Caco-2 (cell line): Measurements from ENCODE around the gene MLLT10. TPM values are rescaled to one million over a fixed set of nuclear protein-coding genes. Genes with fewer than 3 reads are reported as not detected.

Experiments
- BruUV-seq: library from RNA; stranded (reverse); fragments of 400-500 nt; replicated peaks from 2 replicates; lab custom pipeline; 2021; lab: Mats Ljungman, UMichigan
- CTCF ChIA-PET: fragments of 300-600 bp; sonication (Branson Sonifier 250); formaldehyde crosslinking; loops from one replicate; lab custom pipeline; 2022; ENCODE audit warnings: antibody characterized with exemption; lab: Charles Lee
- POLR2A ChIA-PET: fragments of 300-600 bp; sonication (Branson Sonifier 250); formaldehyde crosslinking; loops from one replicate; lab custom pipeline; 2022; ENCODE audit warnings: antibody characterized with exemption; lab: Charles Lee
- DNase-seq, 2 experiments: peaks; one replicate each; pipeline versions ENCODE4 v3.0.0 to v3.0.0-alpha.2; 2020 to 2022
- H3K27me3 ChIP-seq: replicated peaks from 2 replicates; pipeline ENCODE4 v1.6.0; 2011; ENCODE audit warnings: low read length; ENCODE audit not compliant: control insufficient read depth, insufficient read depth
- H3K36me3 ChIP-seq: 2 replicates; pipeline ENCODE4 v1.5.1; 2011; ENCODE audit warnings: low read length; ENCODE audit not compliant: control insufficient read depth, insufficient read depth
- H3K4me1 ChIP-seq: fragments of 250-450 bp; sonication (Bioruptor Pico); 2 replicates; pipeline ENCODE4 v1.5.1; 2020; ENCODE audit warnings: mild to moderate bottlenecking
- H3K4me3 ChIP-seq: 2 replicates; pipeline ENCODE4 v1.5.1; 2011; ENCODE audit warnings: low read depth, mild to moderate bottlenecking, control low read depth, low read length
- H3K9me3 ChIP-seq: fragments of 250-450 bp; sonication (Bioruptor Pico); 2 replicates; pipeline ENCODE4 v1.5.1; 2020; ENCODE audit warnings: mild to moderate bottlenecking, moderate library complexity
- H3K27ac Mint-ChIP-seq: one replicate; pipeline ENCODE4 v1.8.0; 2022; ENCODE audit warnings: mixed read lengths; ENCODE audit not compliant: unreplicated experiment
- H3K27me3 Mint-ChIP-seq: one replicate; pipeline ENCODE4 v1.8.0; 2022; ENCODE audit warnings: mixed read lengths; ENCODE audit not compliant: insufficient read depth, unreplicated experiment
- H3K36me3 Mint-ChIP-seq: one replicate; pipeline ENCODE4 v1.8.0; 2022; ENCODE audit warnings: mild to moderate bottlenecking, mixed read lengths; ENCODE audit not compliant: insufficient read depth, unreplicated experiment
- H3K4me1 Mint-ChIP-seq: one replicate; pipeline ENCODE4 v1.8.0; 2022; ENCODE audit warnings: low read depth, mixed read lengths; ENCODE audit not compliant: unreplicated experiment
- H3K4me3 Mint-ChIP-seq: one replicate; pipeline ENCODE4 v1.8.0; 2022; ENCODE audit warnings: mild to moderate bottlenecking, moderate library complexity, mixed read lengths; ENCODE audit not compliant: unreplicated experiment
- H3K9me3 Mint-ChIP-seq: one replicate; pipeline ENCODE4 v1.8.0; 2022; ENCODE audit warnings: mixed read lengths; ENCODE audit not compliant: unreplicated experiment
- intact Hi-C: fragments of 100-400 bp; cut with micrococcal nuclease; formaldehyde crosslinking; loops from one replicate; pipeline ENCODE4 v1.10.0; 2022; ENCODE audit not compliant: unreplicated experiment
- total RNA-seq: library from RNA; stranded (reverse); gene quantifications from 2 replicates; pipeline ENCODE4 v1.2.3, GENCODE V29; 2022
- TF ChIP-seq, protein P1 (sequence below), 2 experiments: fragments of 200-600 bp in 1 of 2; IDR thresholded peaks; 1 replicate in 1 of 2; 2 replicates in 1 of 2; pipeline versions ENCODE4 v1.5.1 to v1.8.0; 2011 to 2022; ENCODE audit warnings: antibody characterized with exemption in 1 of 2, control low read depth in 1 of 2, inconsistent platforms in 1 of 2, low read depth in 1 of 2, low read length in 1 of 2, mild to moderate bottlenecking in 1 of 2, moderate library complexity in 1 of 2; ENCODE audit not compliant: insufficient read depth in 1 of 2, severe bottlenecking in 1 of 2, unreplicated experiment in 1 of 2

The MLLT10 gene
- total RNA-seq, 1 experiment from 2014 or later, result 84.3 TPM

GRCh38 chr10:21522631-21523406, 11.2 kb upstream of the MLLT10 start:
- Mint-ChIP-seq H3K4me3 (peak overlapping the region; percentile 88), H3K4me1 (peaks cover 33% of the 10 kb centered on the region), H3K27me3 (no peaks in the 10 kb centered on the region), H3K36me3 (peaks cover 29% of the 10 kb centered on the region), H3K27ac (no peak overlapping the region), H3K9me3 (no peaks in the 10 kb centered on the region)
- Histone ChIP-seq H3K36me3 (no peaks in the 10 kb centered on the region), H3K9me3 (no peaks in the 10 kb centered on the region), H3K4me1 (peaks cover 28% of the 10 kb centered on the region), H3K4me3 (no peak overlapping the region), H3K27me3 (no peaks in the 10 kb centered on the region)
- no peak for DNase-seq
- intact Hi-C loops, result no loop called here
- ChIA-PET CTCF (no interaction called here), POLR2A (interaction anchor here (0.6 kb wide), 1 partner anchor 17 kb away, joined by 5 read pairs; no protein-coding TSS in a partner anchor)
- TF ChIP-seq, protein P1, sequence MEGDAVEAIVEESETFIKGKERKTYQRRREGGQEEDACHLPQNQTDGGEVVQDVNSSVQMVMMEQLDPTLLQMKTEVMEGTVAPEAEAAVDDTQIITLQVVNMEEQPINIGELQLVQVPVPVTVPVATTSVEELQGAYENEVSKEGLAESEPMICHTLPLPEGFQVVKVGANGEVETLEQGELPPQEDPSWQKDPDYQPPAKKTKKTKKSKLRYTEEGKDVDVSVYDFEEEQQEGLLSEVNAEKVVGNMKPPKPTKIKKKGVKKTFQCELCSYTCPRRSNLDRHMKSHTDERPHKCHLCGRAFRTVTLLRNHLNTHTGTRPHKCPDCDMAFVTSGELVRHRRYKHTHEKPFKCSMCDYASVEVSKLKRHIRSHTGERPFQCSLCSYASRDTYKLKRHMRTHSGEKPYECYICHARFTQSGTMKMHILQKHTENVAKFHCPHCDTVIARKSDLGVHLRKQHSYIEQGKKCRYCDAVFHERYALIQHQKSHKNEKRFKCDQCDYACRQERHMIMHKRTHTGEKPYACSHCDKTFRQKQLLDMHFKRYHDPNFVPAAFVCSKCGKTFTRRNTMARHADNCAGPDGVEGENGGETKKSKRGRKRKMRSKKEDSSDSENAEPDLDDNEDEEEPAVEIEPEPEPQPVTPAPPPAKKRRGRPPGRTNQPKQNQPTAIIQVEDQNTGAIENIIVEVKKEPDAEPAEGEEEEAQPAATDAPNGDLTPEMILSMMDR (IDR thresholded peaks at IDR 0.05; ENCODE audit: insufficient read depth in 1 of 2, low read depth in 1 of 2, low read length in 1 of 2, severe bottlenecking in 1 of 2, unreplicated experiment in 1 of 2), result peak in 1 of 2 experiments; percentile 50
- no TSS peak for BruUV-seq

DNA sequence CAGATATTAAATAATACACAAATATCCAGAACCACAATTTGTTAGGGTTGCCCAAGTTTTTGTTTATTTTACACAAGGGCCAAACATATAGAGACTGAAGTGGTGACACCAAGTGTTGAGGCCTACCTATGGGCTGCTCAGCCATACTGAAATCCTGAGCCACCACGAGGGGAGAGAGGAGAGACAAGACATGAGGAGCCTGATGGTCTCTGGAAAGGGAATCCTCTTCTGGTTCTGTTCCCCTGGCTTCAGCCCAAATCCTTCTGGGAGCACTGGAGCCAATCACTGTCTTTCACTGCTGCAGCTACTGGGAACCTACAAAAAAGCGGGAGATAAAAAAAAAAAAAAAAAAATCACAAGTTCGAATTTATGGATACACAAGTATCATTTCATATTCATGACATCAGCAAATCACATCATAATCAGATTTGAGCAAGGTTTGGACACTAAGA, 10.4 kb upstream of the MLLT10 start:
- no TSS peak for BruUV-seq
- Mint-ChIP-seq H3K9me3 (no peaks in the 10 kb centered on the region), H3K27me3 (no peaks in the 10 kb centered on the region), H3K36me3 (peaks cover 29% of the 10 kb centered on the region), H3K4me3 (peak overlapping the region; percentile 88), H3K27ac (peak overlapping the region; percentile 68), H3K4me1 (peaks cover 31% of the 10 kb centered on the region)
- Histone ChIP-seq H3K9me3 (no peaks in the 10 kb centered on the region), H3K27me3 (no peaks in the 10 kb centered on the region), H3K36me3 (no peaks in the 10 kb centered on the region), H3K4me1 (peaks cover 29% of the 10 kb centered on the region), H3K4me3 (peak overlapping the region; percentile 70; the same call in 1 of the 2 replicates)
- ChIA-PET CTCF (no interaction called here), POLR2A (no interaction called here)
- intact Hi-C loops, result no loop called here
- DNase-seq, result peak in 1 of 2 experiments; percentile 41
- TF ChIP-seq, protein P1 (IDR thresholded peaks at IDR 0.05; ENCODE audit: insufficient read depth in 1 of 2, low read depth in 1 of 2, low read length in 1 of 2, severe bottlenecking in 1 of 2, unreplicated experiment in 1 of 2), result no peak

GRCh38 chr10:21524131-21524525, 9.9 kb upstream of the MLLT10 start:
- no peaks in the 10 kb centered on the region for H3K9me3 Mint-ChIP-seq
- peaks cover 29% of the 10 kb centered on the region for H3K4me1 ChIP-seq
- H3K9me3 ChIP-seq, result no peaks in the 10 kb centered on the region
- intact Hi-C loops, result no loop called here
- H3K27ac Mint-ChIP-seq, result peak overlapping the region; percentile 98
- CTCF ChIA-PET, result no interaction called here
- peak overlapping the region; percentile 70 for H3K4me3 ChIP-seq
- H3K4me3 Mint-ChIP-seq, result peak overlapping the region; percentile 88
- BruUV-seq, result no TSS peak
- no peaks in the 10 kb centered on the region for H3K27me3 ChIP-seq
- peaks cover 31% of the 10 kb centered on the region for H3K4me1 Mint-ChIP-seq
- H3K36me3 Mint-ChIP-seq, result peaks cover 29% of the 10 kb centered on the region
- H3K27me3 Mint-ChIP-seq, result no peaks in the 10 kb centered on the region
- no peaks in the 10 kb centered on the region for H3K36me3 ChIP-seq
- TF ChIP-seq, protein P1 (IDR thresholded peaks at IDR 0.05; ENCODE audit: insufficient read depth in 1 of 2, low read depth in 1 of 2, low read length in 1 of 2, severe bottlenecking in 1 of 2, unreplicated experiment in 1 of 2), result no peak
- POLR2A ChIA-PET, result no interaction called here
- no peak for DNase-seq
